ENCODE measurements around the gene SDK2.
"Not testable (repeated sequence)": the region's sequence is repeated elsewhere in the genome, so short reads cannot be mapped to it uniquely, and the experiment has no call there.

The SDK2 gene

DNA sequence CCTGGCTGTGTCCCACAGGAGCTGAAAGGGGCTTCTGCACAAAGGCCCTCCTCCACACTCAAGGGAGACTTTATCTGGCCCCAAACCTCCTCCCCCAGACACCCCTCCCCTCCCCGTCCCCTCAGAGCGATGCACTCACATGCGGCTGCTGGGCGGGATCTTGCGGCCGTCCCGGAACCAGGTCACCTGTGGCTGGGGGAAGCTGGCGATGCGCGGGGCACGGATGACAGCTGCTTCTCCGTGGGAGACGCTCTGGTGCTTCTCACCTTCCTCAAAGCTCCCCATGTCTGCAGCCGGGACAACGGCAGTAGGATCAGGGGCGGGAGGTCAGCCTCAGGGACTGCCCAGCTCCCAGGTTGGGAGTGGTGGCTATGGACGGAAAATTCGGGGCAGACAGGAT lies 188.5 kb downstream of the SDK2 start:
- DNase-seq (ENCODE audit: low spot score): no peak

DNA sequence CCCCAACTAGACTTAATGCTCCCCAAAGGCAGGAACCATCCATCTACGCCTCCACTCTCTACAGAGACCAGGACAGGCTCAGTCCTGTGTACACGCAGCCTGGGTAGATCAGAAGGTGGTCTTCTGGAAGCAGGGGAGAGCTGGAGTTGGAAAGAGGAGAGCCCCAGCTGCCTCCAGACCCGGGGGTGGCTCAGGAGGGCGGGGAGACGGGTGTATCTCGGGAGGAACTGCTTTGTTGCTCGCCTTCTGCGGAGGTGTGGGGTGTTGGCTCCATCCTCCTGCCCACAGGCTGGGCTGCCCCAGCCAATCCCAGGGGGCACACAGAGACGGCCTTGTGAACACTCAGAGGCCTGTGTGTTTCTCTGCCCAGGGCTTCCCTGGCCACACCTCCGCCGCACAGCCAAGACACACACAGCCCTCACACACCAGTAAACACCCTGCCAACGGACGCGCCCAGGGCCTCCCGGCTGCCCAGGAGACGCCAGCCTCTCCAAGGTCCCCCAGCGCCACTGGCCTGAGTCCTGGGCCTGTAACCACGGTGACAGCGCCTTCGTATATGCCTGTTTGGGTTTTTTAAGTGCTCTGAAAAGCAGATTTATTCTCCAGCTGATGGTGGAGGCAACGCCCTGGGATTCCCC lies 189.1 kb downstream of the SDK2 start:
- no peak for DNase-seq (ENCODE audit: low spot score)

DNA sequence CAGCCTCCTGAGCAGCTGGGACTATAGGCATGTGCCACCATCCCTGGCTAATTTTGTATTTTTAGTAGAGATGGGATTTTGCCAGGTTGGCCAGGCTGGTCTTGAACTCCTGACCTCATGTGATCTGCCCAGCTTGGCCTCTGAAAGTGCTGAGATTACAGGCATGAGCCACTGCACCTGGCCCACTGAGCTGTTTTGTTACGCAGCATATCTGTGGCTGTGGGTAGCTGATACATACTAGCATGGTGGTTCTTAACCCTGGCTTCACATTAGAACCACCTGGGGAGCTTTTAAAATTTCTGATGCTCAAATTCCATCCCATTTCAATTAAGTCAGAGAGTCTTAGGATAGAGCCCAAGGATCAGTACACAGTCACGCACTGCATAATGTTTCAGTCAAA lies 190.8 kb downstream of the SDK2 start:
- not testable (repeated sequence) for DNase-seq (ENCODE audit: low spot score)

DNA sequence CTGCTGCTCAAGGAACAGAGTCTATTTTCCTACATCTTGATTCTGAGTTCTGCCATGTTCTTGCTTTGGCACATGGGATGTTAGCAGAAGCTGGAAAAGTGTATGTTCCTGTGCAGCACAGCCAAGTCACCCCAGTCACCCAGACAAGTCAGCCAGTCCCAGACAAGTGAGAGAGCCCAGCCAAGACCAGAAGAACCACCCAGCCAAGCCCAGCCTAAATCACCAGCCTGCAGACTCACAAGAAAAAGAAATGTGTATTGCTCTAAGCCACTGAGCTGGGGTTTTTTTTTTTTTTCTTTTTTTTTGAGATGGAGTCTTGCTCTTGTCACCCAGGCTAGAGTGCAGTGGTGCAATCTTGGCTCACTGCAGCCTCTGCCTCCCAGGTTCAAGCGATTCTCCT lies 191.2 kb downstream of the SDK2 start:
- DNase-seq (ENCODE audit: low spot score): no peak

GRCh38 chr17:73452009-73452408 lies 192.2 kb downstream of the SDK2 start:
- no peak for DNase-seq (ENCODE audit: low spot score)

GRCh38 chr17:73447319-73447718 lies 196.9 kb downstream of the SDK2 start:
- no peak for DNase-seq (ENCODE audit: low spot score)

GRCh38 chr17:73446617-73447016 lies 197.6 kb downstream of the SDK2 start:
- no peak for DNase-seq (ENCODE audit: low spot score)

DNA sequence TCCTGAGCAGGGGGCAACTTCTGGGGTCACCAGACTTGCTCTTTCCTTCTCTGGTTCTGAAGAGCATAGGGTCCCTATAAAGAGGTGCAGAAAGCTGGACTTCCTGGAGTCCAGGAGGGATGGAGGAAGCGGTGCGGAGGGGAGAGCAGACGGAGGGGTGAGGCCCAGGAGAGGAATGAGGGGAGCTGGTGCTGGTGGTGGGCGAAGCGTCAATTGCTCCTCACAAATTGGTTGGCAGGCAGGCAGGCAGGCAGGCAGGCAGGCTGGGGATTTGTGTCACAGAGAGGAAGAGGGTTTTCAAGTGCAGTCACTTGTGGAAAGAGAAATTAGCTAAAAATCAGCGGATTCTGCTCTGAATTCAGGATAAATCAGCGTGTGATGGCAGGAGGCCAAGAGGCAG lies 198.8 kb downstream of the SDK2 start:
- DNase-seq (ENCODE audit: low spot score): no peak

DNA sequence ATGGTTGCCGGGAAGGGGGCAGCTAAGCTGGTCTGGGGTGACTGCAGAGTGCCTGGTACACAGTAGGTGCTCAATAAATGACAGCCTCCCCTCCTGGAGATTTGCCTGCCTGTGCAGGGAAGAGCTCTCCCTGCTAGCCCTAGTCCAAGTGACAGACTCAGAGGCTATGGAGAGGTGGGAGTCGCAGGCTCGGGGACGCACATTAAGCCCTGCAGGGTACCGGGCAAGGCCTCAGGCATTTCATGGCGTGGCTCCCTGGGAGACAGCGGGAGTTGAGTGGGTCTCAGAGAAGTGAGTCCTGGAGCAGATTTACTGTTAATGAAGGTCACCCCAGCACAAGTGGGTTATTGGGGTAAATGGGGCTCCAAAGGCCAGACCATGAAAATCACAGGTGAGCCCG lies 200.2 kb downstream of the SDK2 start:
- DNase-seq (ENCODE audit: low spot score): no peak

DNA sequence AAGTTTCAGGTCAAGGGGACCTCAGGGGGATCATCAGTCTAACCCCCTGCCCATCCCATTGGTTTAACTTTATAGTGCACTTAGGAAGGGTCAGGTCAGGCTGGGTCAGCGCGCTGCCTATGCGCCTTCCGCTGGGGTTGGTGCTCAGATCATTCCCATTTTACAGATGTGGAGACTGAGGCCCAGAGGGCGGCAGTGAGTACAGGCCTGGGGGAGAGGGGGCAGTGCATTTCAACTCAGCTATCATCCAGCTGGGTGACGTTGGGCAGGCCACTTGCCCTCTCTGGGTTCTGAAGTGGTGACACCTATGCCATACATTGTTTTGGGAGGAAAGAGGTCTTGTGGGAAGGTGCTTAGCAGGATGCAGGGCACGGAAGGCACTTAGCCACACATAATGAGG lies 204.6 kb downstream of the SDK2 start:
- no peak for DNase-seq (ENCODE audit: low spot score)

GRCh38 chr17:73437826-73438225 lies 206.4 kb downstream of the SDK2 start:
- no peak for DNase-seq (ENCODE audit: low spot score)

DNA sequence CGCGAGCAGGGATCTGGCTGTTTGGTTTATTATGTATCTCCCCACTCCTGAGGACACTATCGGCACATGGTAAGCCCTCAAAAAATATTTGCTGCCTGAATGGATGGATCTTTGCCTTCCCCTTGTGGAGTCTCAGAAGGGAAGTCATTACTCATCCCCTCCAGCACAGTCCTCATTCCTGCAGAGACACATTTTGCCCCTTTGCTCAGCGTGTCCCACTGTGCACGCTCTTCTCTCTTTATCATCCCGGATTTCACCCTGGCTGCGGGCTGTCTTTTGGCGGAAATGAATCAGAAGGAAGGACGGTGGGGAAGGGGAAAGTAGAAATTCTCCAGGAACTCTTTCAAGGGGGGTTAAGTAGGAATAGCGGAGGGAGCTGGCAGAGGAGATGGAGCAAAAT lies 207.3 kb downstream of the SDK2 start:
- no peak for DNase-seq (ENCODE audit: low spot score)

DNA sequence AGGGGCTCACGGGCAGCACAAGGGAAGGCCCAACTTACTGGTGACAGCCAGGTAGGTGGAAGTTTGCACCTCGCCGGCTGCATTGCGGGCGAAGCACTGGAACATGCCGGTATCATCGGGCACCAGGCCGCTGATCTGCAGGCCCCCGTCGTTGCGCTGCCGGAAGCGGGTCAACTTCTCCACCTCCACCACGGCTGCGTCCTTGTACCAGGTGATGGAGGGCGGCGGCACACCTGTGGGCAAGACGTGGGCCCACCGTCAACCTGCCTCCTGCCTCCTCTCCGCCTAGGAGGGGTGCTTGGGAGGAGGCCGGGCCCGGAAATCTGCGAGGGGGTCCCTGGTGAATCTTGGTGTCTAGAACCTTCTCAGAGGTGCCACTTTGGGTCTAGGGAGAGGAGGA lies 208.8 kb downstream of the SDK2 start:
- no peak for DNase-seq (ENCODE audit: low spot score)

GRCh38 chr17:73434154-73434553 lies 210.1 kb downstream of the SDK2 start:
- no peak for DNase-seq (ENCODE audit: low spot score)

DNA sequence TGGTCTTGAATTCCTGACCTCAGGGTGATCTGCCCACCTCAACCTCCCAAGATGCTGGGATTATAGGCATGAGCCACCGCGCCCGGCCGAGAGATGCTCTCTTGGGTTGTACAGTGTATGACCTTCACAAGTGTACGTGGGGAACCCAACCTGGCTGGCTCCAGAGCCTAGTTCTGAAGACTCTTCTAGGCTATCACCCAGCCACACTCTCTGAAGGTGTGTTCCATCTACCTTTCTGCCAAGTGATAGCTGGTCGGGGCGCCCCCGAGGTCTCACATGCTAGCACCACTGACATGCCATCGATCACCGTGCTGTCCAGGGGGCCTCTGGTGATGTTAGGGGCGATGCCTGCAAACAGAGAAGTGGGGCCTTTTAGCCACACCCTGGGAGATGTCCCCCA lies 210.7 kb downstream of the SDK2 start:
- no peak for DNase-seq (ENCODE audit: low spot score)

DNA sequence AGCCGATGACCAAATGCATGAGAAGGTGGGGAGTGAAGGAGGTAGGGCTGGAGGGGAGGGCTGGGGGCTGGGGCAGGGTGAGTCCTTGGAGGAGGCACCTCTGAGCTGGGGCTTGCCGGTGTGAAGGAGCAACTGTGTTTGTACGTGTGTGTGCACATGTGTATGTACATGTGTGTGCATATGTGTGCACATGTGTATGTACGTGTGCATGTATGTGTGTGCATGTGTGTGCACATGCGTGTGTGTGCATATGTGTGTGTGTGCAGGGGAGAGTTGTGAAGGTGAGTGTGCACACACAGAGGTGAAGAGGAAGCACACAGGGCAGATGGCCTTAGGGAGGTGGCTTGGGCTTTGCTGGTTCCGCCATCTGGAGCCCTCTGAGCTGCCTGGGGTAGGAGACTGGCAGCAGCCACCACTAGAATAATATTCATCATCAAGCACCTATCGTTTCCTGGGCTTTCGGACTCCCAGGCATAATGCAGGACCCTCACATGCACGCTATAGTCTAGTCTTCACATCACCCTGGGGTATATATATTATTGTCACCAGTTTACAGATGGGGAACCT lies 211.5 kb downstream of the SDK2 start:
- DNase-seq (ENCODE audit: low spot score): no peak

DNA sequence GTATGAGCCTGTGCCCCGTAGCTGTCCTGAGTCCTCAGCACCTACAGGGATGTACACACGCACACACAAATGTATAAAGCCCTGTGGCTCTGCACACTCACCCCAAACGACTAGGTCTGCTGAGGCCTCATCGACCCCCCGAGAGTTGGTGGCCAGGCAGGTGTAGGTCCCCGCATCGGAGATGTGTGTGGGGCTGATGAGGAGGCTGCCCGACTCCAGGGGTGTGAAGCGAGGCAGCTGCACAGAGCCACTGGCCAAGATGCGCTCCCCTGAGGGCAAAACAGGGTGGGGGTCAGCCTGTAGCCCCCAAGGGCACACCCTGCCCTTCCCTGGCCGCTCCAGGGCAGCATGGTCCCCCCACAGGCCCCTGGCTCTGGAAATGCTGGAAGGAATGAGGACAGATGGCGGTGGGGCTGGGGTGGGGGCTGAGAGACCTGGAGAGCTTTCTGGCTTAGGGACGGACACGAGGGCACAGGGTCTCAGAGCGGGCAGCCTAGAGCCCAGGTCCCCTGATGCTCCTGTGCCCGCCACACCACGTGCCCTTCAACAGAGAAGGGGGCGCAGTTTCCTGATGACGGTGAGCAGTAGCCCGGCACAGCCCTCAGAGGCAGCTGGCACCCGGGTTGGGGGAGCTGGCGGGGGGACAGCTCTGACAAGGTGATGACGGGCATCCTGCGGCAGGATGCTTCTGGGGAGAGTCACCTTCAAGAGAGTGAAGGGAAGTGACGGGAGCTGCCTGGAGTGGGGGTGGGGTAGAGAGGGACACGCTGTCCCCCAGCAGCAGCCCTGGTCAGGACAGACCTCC lies 212.6 kb downstream of the SDK2 start:
- no peak for DNase-seq (ENCODE audit: low spot score)

DNA sequence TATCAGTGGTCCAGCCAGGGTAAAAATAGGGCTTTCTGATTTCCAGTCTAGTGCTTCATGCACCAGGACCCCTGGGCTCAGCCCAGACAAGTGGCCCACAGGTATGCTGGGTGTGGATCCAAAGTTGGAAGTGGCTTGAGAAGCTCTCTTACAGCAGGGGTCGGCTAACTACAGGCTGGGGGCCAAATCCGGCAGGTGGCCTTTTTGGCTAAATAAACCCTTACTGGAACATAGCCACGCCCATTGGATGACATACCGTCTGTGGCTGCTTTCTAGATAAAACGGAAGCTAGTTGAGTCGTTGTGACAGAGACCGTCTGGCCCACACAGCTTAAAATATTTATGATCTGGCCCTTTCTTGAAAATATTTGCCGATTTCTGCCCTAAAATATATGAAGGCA lies 213.4 kb downstream of the SDK2 start:
- no peak for DNase-seq (ENCODE audit: low spot score)

DNA sequence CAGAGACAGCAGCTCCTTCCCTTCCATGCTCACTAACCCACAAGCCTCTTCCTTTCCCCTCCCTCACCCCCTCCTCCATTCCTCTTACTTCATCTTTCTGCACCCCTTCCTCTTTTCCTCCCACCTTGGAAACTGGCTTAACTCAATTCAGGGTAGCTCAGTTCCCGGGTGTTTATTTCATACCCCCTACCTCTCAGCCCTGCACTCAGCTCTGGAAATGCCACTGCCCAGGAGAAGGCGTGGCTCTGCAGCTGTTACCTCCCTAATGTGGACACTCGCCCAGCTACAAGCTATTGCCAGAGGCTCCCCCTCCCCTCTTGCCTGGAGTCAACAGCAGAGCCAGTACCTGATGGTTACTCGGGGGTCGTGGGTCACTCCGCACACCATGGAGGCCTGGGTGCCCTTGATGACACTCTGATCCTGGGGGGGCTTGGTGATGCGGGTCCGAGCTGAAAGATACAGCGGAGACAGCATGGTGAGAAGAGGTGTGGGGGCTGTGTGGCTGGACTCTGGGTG lies 214.0 kb downstream of the SDK2 start:
- no peak for DNase-seq (ENCODE audit: low spot score)

DNA sequence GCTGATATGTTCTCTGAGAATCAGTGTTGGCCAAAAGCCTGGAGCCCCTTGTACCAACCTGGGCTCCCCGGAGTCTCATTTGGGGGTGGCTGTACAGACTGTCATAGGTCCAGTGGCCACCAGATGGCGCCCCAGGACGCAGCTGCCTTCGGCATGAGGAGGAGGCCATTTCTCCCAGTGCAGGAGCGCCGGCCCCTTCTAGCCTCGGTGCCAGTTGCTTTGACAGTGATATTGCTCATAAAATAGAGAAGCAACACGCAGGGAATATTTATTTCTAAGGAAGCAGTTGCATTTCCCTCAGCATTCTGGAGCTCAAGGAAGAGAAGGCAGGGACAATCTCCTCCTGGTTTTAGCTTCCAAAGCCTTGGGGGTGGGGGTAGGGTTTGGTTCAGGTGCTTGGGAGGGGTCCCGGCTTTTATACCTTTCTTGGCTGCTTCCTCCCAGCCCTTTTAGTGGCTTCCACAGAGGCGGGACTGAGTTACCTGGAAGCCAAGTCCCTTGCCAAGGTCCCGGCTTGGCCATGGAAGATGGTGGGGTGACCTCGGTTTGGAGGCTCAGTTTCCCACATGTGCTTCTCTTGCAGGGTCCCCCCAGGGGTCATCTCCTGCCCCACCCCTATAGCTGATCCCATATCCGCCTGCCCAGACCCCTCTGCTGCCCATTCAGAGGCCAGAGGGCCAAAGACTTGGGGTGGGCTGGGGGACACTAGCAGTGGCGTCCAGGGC lies 214.6 kb downstream of the SDK2 start:
- peak; percentile 84 for DNase-seq (ENCODE audit: low spot score)

DNA sequence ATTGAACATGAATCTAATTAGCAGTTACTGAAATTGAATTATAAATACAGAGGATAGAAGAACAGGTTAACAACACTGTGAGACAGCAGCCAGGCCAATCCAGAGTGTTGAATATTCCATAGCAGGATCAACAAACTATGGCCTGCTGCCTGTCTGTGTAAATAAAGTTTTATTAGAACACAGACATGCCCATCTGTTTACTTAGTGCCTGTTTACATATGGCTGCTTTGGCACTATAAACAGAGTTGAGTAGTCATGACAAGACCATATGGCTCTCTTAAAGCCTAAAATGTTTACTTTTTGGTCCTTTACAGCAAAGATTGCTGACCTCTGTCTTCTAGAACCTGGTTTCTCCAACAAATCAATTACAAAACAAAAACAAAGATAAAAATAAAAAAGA lies 217.0 kb downstream of the SDK2 start:
- no peak for DNase-seq (ENCODE audit: low spot score)

- DNase-seq (ENCODE audit: low spot score): no peak
Measured at GRCh38 chr17:73424571-73424970, 219.7 kb downstream of the SDK2 start.

DNA sequence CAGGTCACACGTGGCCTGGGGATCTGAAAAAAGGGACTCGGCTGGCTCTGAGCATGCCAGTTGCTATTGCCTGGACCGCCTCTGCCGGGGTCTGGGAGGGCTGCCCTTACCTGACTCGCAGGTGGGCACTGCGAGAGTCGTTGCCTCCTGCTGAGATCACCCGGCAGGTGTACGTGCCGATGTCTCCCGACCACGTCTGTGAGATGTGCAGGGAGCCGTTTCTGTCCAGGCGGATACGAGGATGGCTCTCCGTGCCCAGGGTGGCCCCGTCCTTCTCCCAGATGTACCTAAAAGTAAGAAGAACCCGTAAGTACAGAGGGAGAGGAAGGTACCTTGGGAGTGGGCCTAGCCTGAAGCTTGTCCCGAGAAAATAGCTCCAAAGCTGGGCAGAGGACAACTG lies 220.4 kb downstream of the SDK2 start:
- no peak for DNase-seq (ENCODE audit: low spot score)

Measured in activated CD4-positive, alpha-beta T cell treated with anti-CD3 and anti-CD28 coated beads, Interleukin-2, Interleukin-4, amounts not matched to agents 100 ng/mL and 50 ng/mL, durations not matched to agents 16 hours and 8 hours (primary cell).